IPS DF 6.9 (cell line): ENCODE measurements around the gene THSD7B.

ENCODE experiments used
- DNase-seq: peaks from one replicate; pipeline ENCODE4 v3.0.0-alpha.2; 2013; ENCODE audit warnings: low read depth, low spot score
- H3K27ac ChIP-seq: one replicate; pipeline ENCODE4 v1.5.1; 2013; ENCODE audit warnings: low read length, control low read depth
- H3K27me3 ChIP-seq: 2 replicates; pipeline ENCODE4 v1.6.1; 2013; ENCODE audit warnings: mild to moderate bottlenecking, low read length; ENCODE audit not compliant: control insufficient read depth, insufficient read depth
- H3K36me3 ChIP-seq: 2 replicates; pipeline ENCODE4 v1.6.1; 2013; ENCODE audit warnings: low read length; ENCODE audit not compliant: control insufficient read depth, insufficient read depth
- H3K4me1 ChIP-seq: 2 replicates; pipeline ENCODE4 v1.6.1; 2013; ENCODE audit warnings: low read length; ENCODE audit not compliant: control insufficient read depth, insufficient read depth
- H3K4me3 ChIP-seq: 2 replicates; pipeline ENCODE4 v1.5.1; 2013; ENCODE audit warnings: mild to moderate bottlenecking, low read length
- H3K9me3 ChIP-seq: 2 replicates; pipeline ENCODE4 v1.6.1; 2013; ENCODE audit warnings: low read length, inconsistent platforms; ENCODE audit not compliant: control insufficient read depth, insufficient read depth
- WGBS: extraction: QIAGEN DNeasy Blood & Tissue Kit; methylation state at CpG from one replicate; pipeline ENCODE4 v1.1.7; 2013; ENCODE audit warnings: mixed read lengths, missing lambda C conversion rate; ENCODE audit not compliant: insufficient read length, insufficient coverage; 5-methylcytosine and 5-hydroxymethylcytosine counted together

The THSD7B gene

GRCh38 chr2:137133225-137133624, 367.9 kb downstream of the THSD7B start:
- 100% methylated on average over 1 of the region's 3 CpGs for WGBS
- Histone ChIP-seq H3K27me3 (no peaks in the 10 kb centered on the region), H3K36me3 (no peaks in the 10 kb centered on the region), H3K27ac (no peak overlapping the region), H3K4me3 (no peak overlapping the region), H3K4me1 (no peaks in the 10 kb centered on the region), H3K9me3 (no peaks in the 10 kb centered on the region)
- DNase-seq = no peak

DNA sequence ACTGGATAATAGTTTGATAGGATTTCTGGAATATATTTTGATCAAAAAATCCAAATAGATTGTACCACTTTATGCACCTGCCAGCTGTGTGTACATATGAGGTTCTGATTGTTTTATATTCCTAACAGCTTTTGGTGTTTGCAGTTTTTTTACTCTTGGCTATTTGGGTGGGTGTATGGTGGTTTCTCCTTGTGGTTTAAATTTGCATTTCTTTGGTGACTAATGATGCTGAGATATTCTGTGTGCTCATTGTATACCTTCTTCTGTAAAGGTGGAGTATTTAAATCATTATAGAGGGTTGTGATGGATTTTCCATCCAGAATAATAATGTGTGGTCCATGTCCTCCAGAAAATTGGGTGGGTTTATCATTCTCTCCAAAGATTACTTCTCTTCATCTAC, 372.9 kb downstream of the THSD7B start:
- no peak for DNase-seq
- Histone ChIP-seq H3K27ac (no peak overlapping the region), H3K9me3 (no peaks in the 10 kb centered on the region), H3K36me3 (no peaks in the 10 kb centered on the region), H3K4me1 (no peaks in the 10 kb centered on the region), H3K4me3 (no peak overlapping the region), H3K27me3 (no peaks in the 10 kb centered on the region)

DNA sequence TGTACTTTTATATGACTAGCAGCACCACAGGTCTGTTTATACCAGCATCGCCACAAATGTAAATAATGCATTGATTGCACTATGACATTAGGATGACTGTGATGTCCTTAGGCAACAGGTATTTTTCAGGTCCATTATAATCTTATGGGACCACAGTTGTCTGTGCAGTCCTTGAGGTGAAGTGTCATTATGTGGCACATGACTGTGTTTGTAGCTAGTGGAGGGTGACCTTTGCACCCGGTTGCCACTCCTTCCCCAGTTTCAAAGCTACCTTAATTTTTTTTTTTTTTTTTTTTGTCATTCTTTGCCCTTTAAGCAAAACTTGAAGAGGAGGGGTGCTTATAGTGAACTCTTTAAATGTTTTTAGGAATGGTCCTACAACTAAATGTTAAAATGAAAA, 386.4 kb downstream of the THSD7B start:
- no peak overlapping the region for H3K4me3 ChIP-seq
- DNase-seq = no peak

DNA sequence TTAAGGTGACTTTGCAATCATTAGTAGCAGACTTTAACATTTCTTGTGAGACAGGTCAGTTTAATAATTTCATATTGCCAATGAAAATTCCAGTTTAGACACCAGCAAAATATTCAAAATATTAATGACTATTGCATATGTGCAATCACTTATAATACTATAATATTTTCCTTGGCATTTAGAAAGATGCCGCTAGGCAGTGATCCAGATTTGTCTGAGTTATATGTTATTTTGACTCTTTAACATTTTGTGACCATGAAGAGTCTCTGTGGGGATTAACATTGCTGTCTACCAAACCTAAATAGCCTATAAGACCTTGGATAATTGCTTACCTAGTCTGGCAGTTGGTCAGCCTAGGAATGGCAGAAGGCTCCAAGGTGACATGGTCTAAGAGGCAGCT, 389.6 kb downstream of the THSD7B start:
- Histone ChIP-seq H3K4me1 (no peaks in the 10 kb centered on the region), H3K9me3 (no peaks in the 10 kb centered on the region), H3K27ac (no peak overlapping the region), H3K4me3 (no peak overlapping the region), H3K36me3 (no peaks in the 10 kb centered on the region), H3K27me3 (no peaks in the 10 kb centered on the region)
- no CpG with 5 or more reads among the region's 1 CpG for WGBS
- DNase-seq = no peak

More for the DNA sequence above, 386.4 kb downstream of the THSD7B start:
- H3K27me3 ChIP-seq = no peaks in the 10 kb centered on the region
- no CpG with 5 or more reads among the region's 2 CpGs for WGBS
- no peaks in the 10 kb centered on the region for H3K4me1 ChIP-seq
- H3K27ac ChIP-seq = no peak overlapping the region
- H3K36me3 ChIP-seq = no peaks in the 10 kb centered on the region
- no peaks in the 10 kb centered on the region for H3K9me3 ChIP-seq

DNA sequence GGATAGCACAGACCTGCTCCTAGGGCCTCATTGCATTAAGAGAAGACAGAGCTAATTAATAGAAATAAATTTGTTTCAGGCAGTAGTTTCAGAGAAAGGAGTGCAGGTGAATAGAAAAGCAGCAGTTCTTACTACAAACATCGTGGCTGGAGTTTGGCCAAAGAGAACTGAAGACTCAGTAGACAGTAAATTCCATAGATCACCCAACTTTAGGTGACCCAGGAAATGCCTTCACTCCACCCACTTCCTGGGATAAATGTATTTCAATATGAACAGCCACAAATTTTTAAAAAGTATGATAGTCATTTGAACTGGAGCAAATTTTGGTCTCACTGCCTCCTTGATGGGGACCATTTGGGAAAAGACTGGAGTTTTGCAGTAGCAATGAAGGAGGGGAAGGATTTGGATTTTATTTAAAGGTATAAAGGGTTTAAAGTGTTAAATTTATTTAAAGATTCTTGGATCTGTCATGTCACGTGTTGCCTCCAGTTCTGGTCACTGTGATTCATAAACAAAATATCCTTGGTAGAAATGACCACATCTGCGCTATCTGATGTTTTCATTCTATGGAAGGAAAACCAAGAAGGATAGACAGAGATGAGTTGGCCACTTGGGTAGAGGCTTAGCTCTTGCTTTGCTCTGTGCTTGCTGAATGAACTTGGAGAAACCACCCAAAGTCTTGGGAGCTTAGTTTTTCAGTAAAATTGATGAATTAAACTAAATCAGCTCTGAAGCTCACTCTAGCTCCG, 390.2 kb downstream of the THSD7B start:
- Histone ChIP-seq H3K4me1 (no peaks in the 10 kb centered on the region), H3K27ac (no peak overlapping the region), H3K27me3 (no peaks in the 10 kb centered on the region), H3K4me3 (no peak overlapping the region), H3K9me3 (no peaks in the 10 kb centered on the region), H3K36me3 (no peaks in the 10 kb centered on the region)
- DNase-seq = no peak
- WGBS = 100% methylated on average over 1 of the region's 4 CpGs

DNA sequence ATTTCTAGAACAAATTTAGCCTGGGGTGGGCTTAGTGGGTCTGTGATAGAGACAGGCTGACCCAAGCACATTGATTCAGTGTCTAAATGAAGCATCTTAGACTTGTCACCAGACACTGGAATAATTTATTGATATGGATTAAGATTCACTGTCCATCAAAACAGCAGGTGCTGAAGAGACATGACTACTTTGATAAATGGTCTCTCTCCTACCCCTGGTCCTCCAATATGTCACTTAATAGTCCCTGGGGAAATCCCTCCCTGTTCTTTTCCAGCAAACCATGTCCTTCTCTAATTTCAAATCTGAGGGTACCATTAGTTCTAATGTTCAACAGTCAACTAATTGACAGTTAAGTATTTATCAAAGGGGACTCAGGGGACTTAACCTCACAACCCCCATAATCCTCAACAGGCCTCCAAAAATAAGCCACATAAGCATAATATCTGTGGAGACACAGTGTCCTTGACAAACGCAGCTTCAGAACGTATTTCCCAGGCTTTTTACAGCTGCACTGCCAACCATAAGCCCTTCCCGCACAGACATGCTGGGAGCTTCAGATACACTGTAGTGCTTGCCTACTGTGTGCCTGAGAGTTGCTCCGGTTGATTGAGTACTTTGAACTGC, 391.0 kb downstream of the THSD7B start:
- Histone ChIP-seq H3K9me3 (no peaks in the 10 kb centered on the region), H3K4me3 (no peak overlapping the region), H3K27ac (no peak overlapping the region), H3K36me3 (no peaks in the 10 kb centered on the region), H3K4me1 (no peaks in the 10 kb centered on the region), H3K27me3 (no peaks in the 10 kb centered on the region)
- WGBS = no CpG with 5 or more reads among the region's 4 CpGs
- no peak for DNase-seq

- Histone ChIP-seq H3K27me3 (no peaks in the 10 kb centered on the region), H3K9me3 (no peaks in the 10 kb centered on the region), H3K4me3 (no peak overlapping the region), H3K4me1 (no peaks in the 10 kb centered on the region), H3K27ac (no peak overlapping the region), H3K36me3 (no peaks in the 10 kb centered on the region)
- WGBS = no CpG with 5 or more reads among the region's 1 CpG
- no peak for DNase-seq
Observed at GRCh38 chr2:137157851-137158250, 392.5 kb downstream of the THSD7B start.

- Histone ChIP-seq H3K9me3 (no peaks in the 10 kb centered on the region), H3K4me1 (no peaks in the 10 kb centered on the region), H3K27ac (no peak overlapping the region)
Observed at GRCh38 chr2:137161250-137161649, 395.9 kb downstream of the THSD7B start.

DNA sequence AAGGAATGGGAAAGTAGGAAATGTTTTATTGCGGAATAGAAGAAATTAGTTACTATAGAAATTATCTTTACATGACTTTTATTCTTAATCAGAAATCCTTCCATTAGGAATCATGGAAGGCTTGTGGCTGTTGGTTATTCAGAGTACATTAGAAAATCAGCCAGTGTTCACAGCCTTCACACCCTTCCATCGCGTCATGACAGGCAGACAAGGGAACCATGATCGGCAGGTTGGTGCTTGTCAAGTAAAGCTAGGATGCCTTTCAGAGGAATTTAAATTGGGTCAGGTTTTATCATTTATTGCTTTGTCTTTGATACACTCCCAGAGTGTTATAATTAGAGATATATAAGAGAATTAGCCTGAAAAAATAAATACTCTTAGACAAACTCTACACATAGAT, 400.6 kb downstream of the THSD7B start:
- Histone ChIP-seq H3K27ac (no peak overlapping the region), H3K27me3 (no peaks in the 10 kb centered on the region), H3K9me3 (no peaks in the 10 kb centered on the region), H3K4me1 (no peaks in the 10 kb centered on the region), H3K36me3 (no peaks in the 10 kb centered on the region), H3K4me3 (no peak overlapping the region)
- DNase-seq = no peak
- WGBS = no CpG with 5 or more reads among the region's 4 CpGs

More at GRCh38 chr2:137161250-137161649, 395.9 kb downstream of the THSD7B start:
- Histone ChIP-seq H3K4me3 (no peak overlapping the region), H3K36me3 (no peaks in the 10 kb centered on the region), H3K27me3 (no peaks in the 10 kb centered on the region)
- DNase-seq = no peak

- H3K36me3 ChIP-seq = no peaks in the 10 kb centered on the region
- H3K4me1 ChIP-seq = no peaks in the 10 kb centered on the region
- DNase-seq = no peak
- no peak overlapping the region for H3K27ac ChIP-seq
- H3K9me3 ChIP-seq = no peaks in the 10 kb centered on the region
- no peak overlapping the region for H3K4me3 ChIP-seq
- H3K27me3 ChIP-seq = no peaks in the 10 kb centered on the region
- WGBS = no CpG with 5 or more reads among the region's 3 CpGs
Observed at GRCh38 chr2:137167651-137168050, 402.3 kb downstream of the THSD7B start.

DNA sequence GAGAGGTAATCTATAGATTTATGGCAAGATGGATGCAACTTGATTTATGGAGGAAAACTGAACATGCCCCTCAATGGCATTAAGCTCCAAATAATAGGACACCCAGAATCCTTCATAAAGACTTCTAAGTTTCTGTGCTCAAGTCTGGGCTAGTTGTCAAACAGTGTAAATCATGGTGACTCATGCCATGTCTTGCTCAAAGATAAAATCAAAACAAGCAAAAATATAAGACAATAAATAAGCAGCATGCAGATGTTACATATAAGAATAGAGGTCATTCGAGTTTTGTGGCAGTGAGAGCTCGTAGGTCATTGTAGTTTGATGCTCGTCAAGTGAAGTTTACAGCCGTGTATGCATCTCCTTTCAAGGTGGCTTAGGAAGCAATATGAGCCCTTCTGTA, 403.2 kb downstream of the THSD7B start:
- Histone ChIP-seq H3K9me3 (no peaks in the 10 kb centered on the region), H3K36me3 (no peaks in the 10 kb centered on the region), H3K27ac (no peak overlapping the region), H3K4me3 (no peak overlapping the region), H3K27me3 (no peaks in the 10 kb centered on the region), H3K4me1 (no peaks in the 10 kb centered on the region)
- no peak for DNase-seq
- WGBS = no CpG with 5 or more reads among the region's 4 CpGs
